Gastrocnemius medialis (tissue), 4 donors: Measurements from ENCODE around the gene BBX.

Experiments used
- CTCF ChIP-seq, 5 experiments: fragments of 450-650 bp in 3 of 5; fragments of 200-600 bp in 2 of 5; sonication (generic) in 2 of 5; IDR thresholded peaks in 4 of 5; conservative IDR thresholded peaks in 1 of 5; 1 replicate in 4 of 5; 2 replicates in 1 of 5; pipeline ENCODE4 v1.5.1; 2016 to 2019; ENCODE audit warnings: antibody characterized with exemption in 5 of 5, mild to moderate bottlenecking in 3 of 5, moderate library complexity in 3 of 5
- POLR2A ChIP-seq, 2 donors: fragments of 450-650 bp; IDR thresholded peaks; one replicate each; pipeline ENCODE4 v1.6.1; 2017; ENCODE audit warnings: antibody characterized with exemption in 2 of 2, mild to moderate bottlenecking in 2 of 2, moderate library complexity in 2 of 2

GRCh38 chr3:107790612-107791011 is 267.9 kb downstream of the BBX start:
- TF ChIP-seq CTCF (IDR thresholded peaks at IDR 0.05 in 4 of 5, conservative IDR thresholded peaks at IDR 0.05 in 1 of 5) (no peak), POLR2A (IDR thresholded peaks at IDR 0.05) (no peak)
